Gastrocnemius medialis (tissue), 4 donors: ENCODE measurements around the gene C1RL.

Experiments
- CTCF ChIP-seq, 5 experiments: fragments of 450-650 bp in 3 of 5; fragments of 200-600 bp in 2 of 5; sonication (generic) in 2 of 5; IDR thresholded peaks in 4 of 5; conservative IDR thresholded peaks in 1 of 5; 1 replicate in 4 of 5; 2 replicates in 1 of 5; pipeline ENCODE4 v1.5.1; 2016 to 2019; ENCODE audit warnings: antibody characterized with exemption in 5 of 5, mild to moderate bottlenecking in 3 of 5, moderate library complexity in 3 of 5
- POLR2A ChIP-seq, 2 donors: fragments of 450-650 bp; IDR thresholded peaks; one replicate each; pipeline ENCODE4 v1.6.1; 2017; ENCODE audit warnings: antibody characterized with exemption in 2 of 2, mild to moderate bottlenecking in 2 of 2, moderate library complexity in 2 of 2

GRCh38 chr12:7123806-7124522 is 14.9 kb upstream of the C1RL start:
- TF ChIP-seq CTCF (IDR thresholded peaks at IDR 0.05 in 4 of 5, conservative IDR thresholded peaks at IDR 0.05 in 1 of 5) (no peak), POLR2A (IDR thresholded peaks at IDR 0.05) (no peak)
